HepG2 (cell line): ENCODE results near the gene KLF11. TPM values are rescaled to one million over a fixed set of nuclear protein-coding genes. Genes with fewer than 3 reads are reported as not detected.

ENCODE experiments used
- CCDC6 ChIP-seq: sonication (generic); formaldehyde crosslinking; IDR thresholded peaks from 2 replicates; pipeline ENCODE4 v1.8.1; 2022; ENCODE audit warnings: mild to moderate bottlenecking, missing genetic modification reagents, moderate library complexity
- ESRRA ChIP-seq: sonication (generic); formaldehyde crosslinking; IDR thresholded peaks from 2 replicates; pipeline ENCODE4 v1.5.1; 2020; ENCODE audit warnings: mild to moderate bottlenecking, low read depth, missing genetic modification reagents
- FOXA1 ChIP-seq, 2 experiments: fragments of 450-650 bp in 1 of 2; sonication (generic) in 1 of 2; formaldehyde crosslinking in 1 of 2; IDR thresholded peaks; 2 replicates each; pipeline versions ENCODE4 v1.4.0 to v1.6.1; 2016 to 2020; ENCODE audit warnings: missing genetic modification reagents in 1 of 2
- FOXK1 ChIP-seq: sonication (generic); formaldehyde crosslinking; IDR thresholded peaks from 2 replicates; pipeline ENCODE4 v1.4.0; 2020; ENCODE audit warnings: low read depth, missing genetic modification reagents, borderline replicate concordance
- HOXA7 ChIP-seq: sonication (generic); formaldehyde crosslinking; IDR thresholded peaks from 2 replicates; pipeline ENCODE4 v1.8.1; 2022; ENCODE audit warnings: mild to moderate bottlenecking, missing genetic modification reagents, moderate library complexity
- RBFOX2 ChIP-seq: fragments of 200-400 bp; formaldehyde crosslinking; IDR thresholded peaks from 2 replicates; pipeline ENCODE4 v1.6.1; 2017; ENCODE audit warnings: low read depth, mild to moderate bottlenecking, low read length
- SOX5 ChIP-seq: IDR thresholded peaks from 2 replicates; pipeline ENCODE4 v1.6.1; 2016; ENCODE audit warnings: borderline replicate concordance
- SYNCRIP ChIP-seq: fragments of 200-400 bp; formaldehyde crosslinking; IDR thresholded peaks from 2 replicates; pipeline ENCODE4 v1.6.1; 2018; ENCODE audit warnings: mild to moderate bottlenecking, low read depth, low read length; ENCODE audit not compliant: insufficient read depth
- ZFAT ChIP-seq: sonication (generic); formaldehyde crosslinking; conservative IDR thresholded peaks from 2 replicates; pipeline ENCODE4 v1.8.1; 2023; ENCODE audit warnings: missing genetic modification reagents, inconsistent platforms
- ZFX ChIP-seq: sonication (generic); formaldehyde crosslinking; IDR thresholded peaks from 2 replicates; pipeline ENCODE4 v1.4.0; 2020; ENCODE audit warnings: mild to moderate bottlenecking, low read depth, missing genetic modification reagents, moderate library complexity
- ZFY ChIP-seq: sonication (generic); formaldehyde crosslinking; IDR thresholded peaks from 2 replicates; pipeline ENCODE4 v1.4.0; 2020; ENCODE audit warnings: missing genetic modification reagents
- ZFYVE20 ChIP-seq: sonication (generic); formaldehyde crosslinking; IDR thresholded peaks from 2 replicates; pipeline ENCODE4 v1.8.0; 2023; ENCODE audit warnings: low read depth, mild to moderate bottlenecking, moderate library complexity, missing genetic modification reagents, borderline replicate concordance
- ZNF180 ChIP-seq: sonication (generic); formaldehyde crosslinking; IDR thresholded peaks from 2 replicates; pipeline ENCODE4 v1.4.0; 2020; ENCODE audit warnings: low read depth, missing genetic modification reagents, borderline replicate concordance
- ZNF263 ChIP-seq: sonication (generic); formaldehyde crosslinking; IDR thresholded peaks from 2 replicates; pipeline ENCODE4 v1.4.0; 2020; ENCODE audit warnings: missing genetic modification reagents
- polyA plus RNA-seq, 8 experiments: library from polyadenylated mRNA; depleted of rRNA in 3 of 8; stranded (reverse) in 7 of 8; unstranded in 1 of 8; fragments of >200 nt; fragmentation: Illumina TruSeq in 4 of 8; extraction: Trizol in 4 of 8; gene quantifications; 2 replicates each; pipeline versions ENCODE4 v1.2.1 to v1.2.3, GENCODE V29; 2011 to 2016; ENCODE audit warnings: low read depth in 4 of 8, missing spikeins in 1 of 8, mixed read lengths in 1 of 8; ENCODE audit not compliant: insufficient read depth in 1 of 8
- total RNA-seq, 5 experiments: library from RNA; depleted of rRNA; stranded (reverse); fragments of >200 nt; fragmentation: Illumina TruSeq; extraction: Trizol; gene quantifications; 2 replicates each; pipeline ENCODE4 v1.2.3, GENCODE V29; 2016; ENCODE audit warnings: low read depth in 1 of 5
- TF ChIP-seq, protein P1 (sequence below): sonication (generic); formaldehyde crosslinking; conservative IDR thresholded peaks from 2 replicates; pipeline ENCODE4 v1.8.1; 2023; ENCODE audit warnings: missing genetic modification reagents
- TF ChIP-seq, protein P2 (sequence below): sonication (generic); formaldehyde crosslinking; IDR thresholded peaks from 2 replicates; pipeline ENCODE4 v1.9.0; 2021; ENCODE audit warnings: missing genetic modification reagents, borderline replicate concordance
- TF ChIP-seq, protein P3 (sequence below), 2 experiments: fragments of 450-650 bp in 1 of 2; sonication (generic) in 1 of 2; formaldehyde crosslinking in 1 of 2; IDR thresholded peaks; 2 replicates each; pipeline versions ENCODE4 v1.6.1 to v1.8.0; 2016 to 2022; ENCODE audit warnings: antibody characterized with exemption in 1 of 2, mild to moderate bottlenecking in 1 of 2, missing genetic modification reagents in 1 of 2

Gene KLF11
- total and polyA plus RNA-seq, 2 of the 13 experiments (the other 11 are each of a cell fraction or from before 2014, with no cell fraction given), result 2.5 to 11.8 TPM

DNA sequence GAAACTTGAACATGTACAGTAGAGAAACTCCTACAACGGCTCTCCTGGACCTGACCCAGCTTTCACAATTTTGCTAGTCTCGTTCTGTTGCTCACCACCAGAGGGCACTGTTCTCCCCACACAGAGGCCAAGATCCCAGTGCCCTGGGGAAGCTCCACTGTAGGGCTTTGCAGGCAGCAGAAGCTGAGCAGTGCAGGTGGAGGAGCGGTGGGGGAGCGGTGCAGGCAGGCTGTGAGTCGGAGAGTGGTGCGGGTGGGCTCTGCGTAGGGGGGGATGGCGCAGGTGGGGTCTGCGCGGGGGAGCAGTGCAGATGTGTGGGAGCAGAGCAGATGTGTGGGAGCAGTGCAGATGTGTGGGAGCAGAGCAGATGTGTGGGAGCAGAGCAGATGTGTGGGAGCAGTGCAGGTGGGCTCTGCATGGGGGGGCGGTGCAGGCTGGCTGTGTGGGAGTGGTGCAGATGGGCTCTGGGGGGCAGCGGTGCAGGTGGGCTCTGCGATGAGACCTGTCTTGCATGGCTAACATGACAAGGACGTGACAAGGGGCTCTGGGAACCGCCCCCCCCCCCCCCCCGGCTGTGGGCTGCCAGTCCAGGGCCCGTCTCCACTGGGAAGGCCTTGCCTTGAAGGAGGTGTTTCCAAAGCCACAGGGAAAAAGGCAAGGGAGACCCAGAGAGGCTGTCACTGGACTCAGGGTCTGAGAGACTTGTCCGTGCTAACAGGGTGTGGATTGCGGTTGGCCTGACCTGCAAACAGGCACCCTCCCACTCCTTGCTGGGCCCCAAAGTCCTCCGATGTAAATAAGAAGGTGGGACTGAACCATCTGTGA is 29.5 kb downstream of the KLF11 start (continued):
- TF ChIP-seq, protein P1, sequence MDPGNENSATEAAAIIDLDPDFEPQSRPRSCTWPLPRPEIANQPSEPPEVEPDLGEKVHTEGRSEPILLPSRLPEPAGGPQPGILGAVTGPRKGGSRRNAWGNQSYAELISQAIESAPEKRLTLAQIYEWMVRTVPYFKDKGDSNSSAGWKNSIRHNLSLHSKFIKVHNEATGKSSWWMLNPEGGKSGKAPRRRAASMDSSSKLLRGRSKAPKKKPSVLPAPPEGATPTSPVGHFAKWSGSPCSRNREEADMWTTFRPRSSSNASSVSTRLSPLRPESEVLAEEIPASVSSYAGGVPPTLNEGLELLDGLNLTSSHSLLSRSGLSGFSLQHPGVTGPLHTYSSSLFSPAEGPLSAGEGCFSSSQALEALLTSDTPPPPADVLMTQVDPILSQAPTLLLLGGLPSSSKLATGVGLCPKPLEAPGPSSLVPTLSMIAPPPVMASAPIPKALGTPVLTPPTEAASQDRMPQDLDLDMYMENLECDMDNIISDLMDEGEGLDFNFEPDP (CRISPR knock-in tag), result no peak
- TF ChIP-seq ZFY (CRISPR knock-in tag), result no peak
- no peak for TF ChIP-seq HOXA7 (CRISPR knock-in tag)
- TF ChIP-seq FOXA1 (IDR thresholded peaks at IDR 0.05), result no peak
- no peak for TF ChIP-seq FOXA1 (CRISPR knock-in tag; IDR thresholded peaks at IDR 0.05)
- no peak for TF ChIP-seq ZNF180 (CRISPR knock-in tag)
- TF ChIP-seq SOX5 (CRISPR knock-in tag), result no peak
- TF ChIP-seq ZNF263 (CRISPR knock-in tag), result 0 out of 2 replicates have a peak, but pooled peaks have one; percentile 25
- no peak for TF ChIP-seq RBFOX2
- peak; percentile 32; the same call in 1 of the 2 replicates for TF ChIP-seq ZFX (CRISPR knock-in tag)
- no peak for TF ChIP-seq SYNCRIP
- no peak for TF ChIP-seq FOXK1 (CRISPR knock-in tag)
- TF ChIP-seq, protein P2, sequence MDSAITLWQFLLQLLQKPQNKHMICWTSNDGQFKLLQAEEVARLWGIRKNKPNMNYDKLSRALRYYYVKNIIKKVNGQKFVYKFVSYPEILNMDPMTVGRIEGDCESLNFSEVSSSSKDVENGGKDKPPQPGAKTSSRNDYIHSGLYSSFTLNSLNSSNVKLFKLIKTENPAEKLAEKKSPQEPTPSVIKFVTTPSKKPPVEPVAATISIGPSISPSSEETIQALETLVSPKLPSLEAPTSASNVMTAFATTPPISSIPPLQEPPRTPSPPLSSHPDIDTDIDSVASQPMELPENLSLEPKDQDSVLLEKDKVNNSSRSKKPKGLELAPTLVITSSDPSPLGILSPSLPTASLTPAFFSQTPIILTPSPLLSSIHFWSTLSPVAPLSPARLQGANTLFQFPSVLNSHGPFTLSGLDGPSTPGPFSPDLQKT (CRISPR knock-in tag), result no peak
- TF ChIP-seq ZFYVE20 (CRISPR knock-in tag), result no peak
- TF ChIP-seq ESRRA, result no peak
- TF ChIP-seq ZFAT (CRISPR knock-in tag), result no peak
- TF ChIP-seq CCDC6 (CRISPR knock-in tag), result no peak
- TF ChIP-seq, protein P3, sequence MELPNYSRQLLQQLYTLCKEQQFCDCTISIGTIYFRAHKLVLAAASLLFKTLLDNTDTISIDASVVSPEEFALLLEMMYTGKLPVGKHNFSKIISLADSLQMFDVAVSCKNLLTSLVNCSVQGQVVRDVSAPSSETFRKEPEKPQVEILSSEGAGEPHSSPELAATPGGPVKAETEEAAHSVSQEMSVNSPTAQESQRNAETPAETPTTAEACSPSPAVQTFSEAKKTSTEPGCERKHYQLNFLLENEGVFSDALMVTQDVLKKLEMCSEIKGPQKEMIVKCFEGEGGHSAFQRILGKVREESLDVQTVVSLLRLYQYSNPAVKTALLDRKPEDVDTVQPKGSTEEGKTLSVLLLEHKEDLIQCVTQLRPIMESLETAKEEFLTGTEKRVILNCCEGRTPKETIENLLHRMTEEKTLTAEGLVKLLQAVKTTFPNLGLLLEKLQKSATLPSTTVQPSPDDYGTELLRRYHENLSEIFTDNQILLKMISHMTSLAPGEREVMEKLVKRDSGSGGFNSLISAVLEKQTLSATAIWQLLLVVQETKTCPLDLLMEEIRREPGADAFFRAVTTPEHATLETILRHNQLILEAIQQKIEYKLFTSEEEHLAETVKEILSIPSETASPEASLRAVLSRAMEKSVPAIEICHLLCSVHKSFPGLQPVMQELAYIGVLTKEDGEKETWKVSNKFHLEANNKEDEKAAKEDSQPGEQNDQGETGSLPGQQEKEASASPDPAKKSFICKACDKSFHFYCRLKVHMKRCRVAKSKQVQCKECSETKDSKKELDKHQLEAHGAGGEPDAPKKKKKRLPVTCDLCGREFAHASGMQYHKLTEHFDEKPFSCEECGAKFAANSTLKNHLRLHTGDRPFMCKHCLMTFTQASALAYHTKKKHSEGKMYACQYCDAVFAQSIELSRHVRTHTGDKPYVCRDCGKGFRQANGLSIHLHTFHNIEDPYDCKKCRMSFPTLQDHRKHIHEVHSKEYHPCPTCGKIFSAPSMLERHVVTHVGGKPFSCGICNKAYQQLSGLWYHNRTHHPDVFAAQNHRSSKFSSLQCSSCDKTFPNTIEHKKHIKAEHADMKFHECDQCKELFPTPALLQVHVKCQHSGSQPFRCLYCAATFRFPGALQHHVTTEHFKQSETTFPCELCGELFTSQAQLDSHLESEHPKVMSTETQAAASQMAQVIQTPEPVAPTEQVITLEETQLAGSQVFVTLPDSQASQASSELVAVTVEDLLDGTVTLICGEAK (IDR thresholded peaks at IDR 0.05), result no peak
- TF ChIP-seq, protein P3 (CRISPR knock-in tag; IDR thresholded peaks at IDR 0.05), result no peak
